Fibroblast of villous mesenchyme (primary cell): Measurements from ENCODE around the gene PLB1. TPM values are rescaled to one million over a fixed set of nuclear protein-coding genes. Genes with fewer than 3 reads are reported as not detected.
A peak's percentile ranks its signal among the peaks of the same experiment; 100 is the strongest.

Experiments
- DNase-seq: peaks from one replicate; pipeline ENCODE4 v3.0.0-alpha.2; 2010; ENCODE audit warnings: low read depth
- H3K4me3 ChIP-seq: 2 replicates; pipeline ENCODE4 v1.5.1; 2011; ENCODE audit warnings: low read depth, mild to moderate bottlenecking, low read length
- CTCF ChIP-seq: IDR thresholded peaks from 2 replicates; pipeline ENCODE4 v1.5.1; 2012; ENCODE audit warnings: low read depth, mild to moderate bottlenecking, low read length; ENCODE audit not compliant: insufficient read depth
- total RNA-seq: library from RNA; depleted of rRNA; stranded (reverse); fragments of >200 nt; gene quantifications from 2 replicates; pipeline ENCODE4 v1.2.3, GENCODE V29; 2012

Gene PLB1
- total RNA-seq, 1 donor: 3.0 TPM

GRCh38 chr2:28613186-28613585 lies 117.3 kb downstream of the PLB1 start:
- no peak for TF ChIP-seq CTCF
- no peak overlapping the region for H3K4me3 ChIP-seq
- DNase-seq: no peak

GRCh38 chr2:28613633-28614501 lies 118.0 kb downstream of the PLB1 start:
- TF ChIP-seq CTCF: no peak
- no peak overlapping the region for H3K4me3 ChIP-seq
- DNase-seq: peak; percentile 65

GRCh38 chr2:28615706-28616105 lies 119.8 kb downstream of the PLB1 start:
- no peak for TF ChIP-seq CTCF
- DNase-seq: no peak
- no peak overlapping the region for H3K4me3 ChIP-seq

GRCh38 chr2:28616396-28616999 lies 120.6 kb downstream of the PLB1 start:
- peak; percentile 75 for DNase-seq
- no peak for TF ChIP-seq CTCF
- H3K4me3 ChIP-seq: no peak overlapping the region

- no peak for DNase-seq
- TF ChIP-seq CTCF: no peak
Measured at GRCh38 chr2:28617502-28618184, 121.8 kb downstream of the PLB1 start.

GRCh38 chr2:28618221-28619141 lies 122.6 kb downstream of the PLB1 start:
- no peak for TF ChIP-seq CTCF
- H3K4me3 ChIP-seq: no peak overlapping the region
- DNase-seq: no peak

More at GRCh38 chr2:28617502-28618184, 121.8 kb downstream of the PLB1 start:
- no peak overlapping the region for H3K4me3 ChIP-seq
